ENCODE data around the gene TRIM28.
A peak's percentile ranks its signal among the peaks of the same experiment; 100 is the strongest.

The TRIM28 gene

GRCh38 chr19:58553799-58554493 is 10.1 kb downstream of the TRIM28 start:
- POLR2A ChIA-PET = interaction anchor here (0.7 to 3.7 kb wide), 4 partner anchors 9 to 54 kb away, joined by 3 to 32 read pairs (median 4); partner anchors contain the start of gene TRIM28
- CTCF ChIA-PET = interaction anchor here (1.3 to 2.9 kb wide), 5 partner anchors 9 to 84 kb away, joined by 3 to 30 read pairs (median 5); partner anchors contain the start of gene ZBTB45
- no peak for DNase-seq (ENCODE audit: extremely low spot score)
- TF ChIP-seq, protein P1, sequence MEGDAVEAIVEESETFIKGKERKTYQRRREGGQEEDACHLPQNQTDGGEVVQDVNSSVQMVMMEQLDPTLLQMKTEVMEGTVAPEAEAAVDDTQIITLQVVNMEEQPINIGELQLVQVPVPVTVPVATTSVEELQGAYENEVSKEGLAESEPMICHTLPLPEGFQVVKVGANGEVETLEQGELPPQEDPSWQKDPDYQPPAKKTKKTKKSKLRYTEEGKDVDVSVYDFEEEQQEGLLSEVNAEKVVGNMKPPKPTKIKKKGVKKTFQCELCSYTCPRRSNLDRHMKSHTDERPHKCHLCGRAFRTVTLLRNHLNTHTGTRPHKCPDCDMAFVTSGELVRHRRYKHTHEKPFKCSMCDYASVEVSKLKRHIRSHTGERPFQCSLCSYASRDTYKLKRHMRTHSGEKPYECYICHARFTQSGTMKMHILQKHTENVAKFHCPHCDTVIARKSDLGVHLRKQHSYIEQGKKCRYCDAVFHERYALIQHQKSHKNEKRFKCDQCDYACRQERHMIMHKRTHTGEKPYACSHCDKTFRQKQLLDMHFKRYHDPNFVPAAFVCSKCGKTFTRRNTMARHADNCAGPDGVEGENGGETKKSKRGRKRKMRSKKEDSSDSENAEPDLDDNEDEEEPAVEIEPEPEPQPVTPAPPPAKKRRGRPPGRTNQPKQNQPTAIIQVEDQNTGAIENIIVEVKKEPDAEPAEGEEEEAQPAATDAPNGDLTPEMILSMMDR (IDR thresholded peaks at IDR 0.05; ENCODE audit: control extremely low read depth, extremely low read depth, low read depth, missing control alignments) = no peak

GRCh38 chr19:58554494-58555368 is 10.9 kb downstream of the TRIM28 start, which contains the start of gene CHMP2A:
TSS of gene CHMP2A (minus strand) at chr19:58555105. CDS start at chr19:58554212, 893 bp downstream.
- peak; percentile 94 for DNase-seq (ENCODE audit: extremely low spot score)
- CTCF ChIA-PET = interaction anchor here (0.8 to 2.9 kb wide), 4 partner anchors 9 to 85 kb away, joined by 3 to 30 read pairs (median 8); partner anchors contain the start of gene ZBTB45
- TF ChIP-seq, protein P1 (IDR thresholded peaks at IDR 0.05; ENCODE audit: control extremely low read depth, extremely low read depth, low read depth, missing control alignments) = no peak
- POLR2A ChIA-PET = interaction anchor here (0.5 to 3.7 kb wide), 10 partner anchors 10 to 210 kb away, joined by 3 to 32 read pairs (median 4); partner anchors contain the start of genes TRIM28 and ZBTB45

GRCh38 chr19:58555369-58555885 is 11.6 kb downstream of the TRIM28 start:
- TF ChIP-seq, protein P1 (IDR thresholded peaks at IDR 0.05; ENCODE audit: control extremely low read depth, extremely low read depth, low read depth, missing control alignments) = no peak
- no peak for DNase-seq (ENCODE audit: extremely low spot score)
- ChIA-PET CTCF (interaction anchor here (0.8 to 2.9 kb wide), 4 partner anchors 10 to 86 kb away, joined by 3 to 30 read pairs (median 8); partner anchors contain the start of gene ZBTB45), POLR2A (interaction anchor here (0.5 to 3.7 kb wide), 7 partner anchors 11 to 71 kb away, joined by 3 to 32 read pairs (median 6); partner anchors contain the start of genes TRIM28 and ZBTB45)

DNA sequence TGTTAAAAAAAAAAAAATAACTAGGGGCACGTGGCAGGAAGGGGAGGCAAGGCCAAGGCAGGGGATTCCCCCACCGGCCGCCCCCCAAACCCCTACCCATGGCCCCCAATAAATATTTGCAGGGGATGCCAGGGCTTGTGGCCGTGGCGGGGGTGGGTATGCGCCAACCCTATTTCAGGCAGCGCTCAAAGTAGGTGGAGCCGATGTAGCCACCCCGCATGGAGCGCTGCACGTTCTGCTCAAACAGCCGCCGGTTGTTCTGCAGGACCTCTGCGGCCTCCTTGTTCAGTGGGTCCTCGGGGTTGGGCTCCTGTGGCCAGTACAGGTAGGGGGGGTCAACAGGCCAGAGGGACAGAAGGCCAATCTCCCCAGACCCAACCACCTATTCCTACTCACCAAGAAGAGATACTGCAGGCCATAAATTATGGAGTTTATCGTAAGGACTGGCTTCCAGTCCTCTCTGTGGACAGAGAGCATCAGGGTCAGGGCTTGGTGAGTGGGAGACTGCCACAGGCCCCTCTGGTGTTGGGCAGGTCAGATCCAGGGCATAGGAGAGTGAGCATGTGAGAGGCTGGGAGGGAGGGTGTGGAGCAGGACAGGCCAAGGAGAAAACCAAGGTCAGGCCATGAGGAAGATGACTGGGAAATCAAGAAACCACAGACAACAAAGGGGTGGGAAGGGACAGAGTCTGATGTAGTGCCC is 12.2 kb downstream of the TRIM28 start:
- TF ChIP-seq, protein P1 (IDR thresholded peaks at IDR 0.05; ENCODE audit: control extremely low read depth, extremely low read depth, low read depth, missing control alignments) = no peak
- CTCF ChIA-PET = interaction anchor here (1.9 to 2.9 kb wide), 2 partner anchors 37 to 86 kb away, joined by 5 to 30 read pairs; partner anchors contain the start of gene ZBTB45
- POLR2A ChIA-PET = interaction anchor here (1.5 to 3.7 kb wide), 3 partner anchors 11 to 36 kb away, joined by 6 to 32 read pairs (median 8); partner anchors contain the start of genes TRIM28 and ZBTB45
- no peak for DNase-seq (ENCODE audit: extremely low spot score)

GRCh38 chr19:58556622-58557220 is 12.9 kb downstream of the TRIM28 start:
- CTCF ChIA-PET = interaction anchor here (0.9 to 1.3 kb wide), 2 partner anchors 37 to 42 kb away, joined by 3 to 5 read pairs; partner anchors contain the start of gene ZBTB45
- TF ChIP-seq, protein P1 (IDR thresholded peaks at IDR 0.05; ENCODE audit: control extremely low read depth, extremely low read depth, low read depth, missing control alignments) = no peak
- no peak for DNase-seq (ENCODE audit: extremely low spot score)
- POLR2A ChIA-PET = no interaction called here

Measured in GM10248 (cell line).